Measurements from ENCODE around the gene IFI44. TPM values are rescaled to one million over a fixed set of nuclear protein-coding genes. Genes with fewer than 3 reads are reported as not detected.

Gene IFI44
- total and polyA plus RNA-seq, 9 of the 15 experiments (the other 6 are each of a cell fraction or from before 2014, with no cell fraction given) = 0.11 TPM; not detected in 8

DNA sequence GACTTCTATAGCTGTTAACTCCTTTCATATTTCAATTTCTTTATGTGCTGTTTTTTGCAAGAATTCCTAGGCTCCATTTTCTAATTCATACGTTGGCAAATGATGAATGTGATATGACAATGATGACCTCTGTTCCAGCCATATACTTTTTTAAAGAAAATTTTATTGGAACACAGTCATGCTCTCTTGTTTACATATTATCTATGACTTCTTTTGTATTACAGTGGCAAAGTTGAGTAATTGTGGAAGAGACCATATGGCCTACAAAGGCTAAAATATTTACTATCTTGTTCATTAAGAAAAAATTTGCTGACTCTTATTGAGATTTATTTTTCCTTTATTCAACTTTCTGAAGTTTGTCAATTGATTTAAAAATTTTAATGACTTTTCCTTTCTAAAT lies 22.3 kb upstream of the IFI44 start (continued):
- TF ChIP-seq ZNF609 (CRISPR knock-in tag; IDR thresholded peaks at IDR 0.05; ENCODE audit: borderline replicate concordance) (no peak), HNRNPLL (IDR thresholded peaks at IDR 0.05; ENCODE audit: low read depth, low read length, poor library complexity, severe bottlenecking) (no peak)

GRCh38 chr1:78630600-78630999 lies 19.0 kb upstream of the IFI44 start:
- no peak overlapping the region for H3K27ac ChIP-seq (ENCODE audit: extremely low read depth, low read depth, low read length)
- intact Hi-C loops (cut with micrococcal nuclease) = no loop called here
- H2AFZ ChIP-seq (ENCODE audit: low read depth, low read length) = no peak overlapping the region
- WGBS (ENCODE audit: insufficient coverage, low coverage, missing lambda C conversion rate) = 4% methylated on average over 2 of the region's 2 CpGs
- H3K4me1 ChIP-seq (replicated peaks in 1 of 2; ENCODE audit: control insufficient read depth in 2 of 2, insufficient read depth in 2 of 2, low read length in 2 of 2) = no peaks in the 10 kb centered on the region
- H3K9ac ChIP-seq (ENCODE audit: insufficient read depth in 1 of 2, low read depth in 2 of 2, low read length in 2 of 2) = no peak overlapping the region
- no peaks in the 10 kb centered on the region for H3K36me3 ChIP-seq (ENCODE audit: control insufficient read depth, insufficient read depth, low read length)
- no peaks in the 10 kb centered on the region for H3K9me3 ChIP-seq (replicated peaks; ENCODE audit: control insufficient read depth, insufficient read depth, low read depth, low read length)
- DNase-seq (ENCODE audit: extremely low read depth in 1 of 4, low spot score in 3 of 4) (no peak), FAIRE-seq (no peak), ATAC-seq (no peak)
- H3K9me1 ChIP-seq (ENCODE audit: control insufficient read depth, insufficient read depth, low read length) = no peaks in the 10 kb centered on the region
- no peaks in the 10 kb centered on the region for H3K79me2 ChIP-seq (ENCODE audit: control insufficient read depth, insufficient read depth, low read length)
- H3K27me3 ChIP-seq (ENCODE audit: control insufficient read depth in 2 of 2, insufficient read depth in 2 of 2, low read length in 2 of 2) = no peaks in the 10 kb centered on the region
- no TSS peak for BruUV-seq (replicated peaks)
- ChIA-PET POLR2A (no interaction called here), CTCF (ENCODE audit: low intra/inter-chr PET ratio) (no interaction called here)
- H3K4me2 ChIP-seq (ENCODE audit: insufficient read depth, low read length) = no peak overlapping the region
- H4K20me1 ChIP-seq (replicated peaks; ENCODE audit: control insufficient read depth, insufficient read depth, low read length) = no peaks in the 10 kb centered on the region
- H3K4me3 ChIP-seq = no peak overlapping the region
- in situ Hi-C loops (cut with MboI) = no loop called here
- TF ChIP-seq ZNF583 (CRISPR knock-in tag; IDR thresholded peaks at IDR 0.05) (no peak), GTF3C2 (IDR thresholded peaks at IDR 0.05; ENCODE audit: borderline replicate concordance, extremely low read depth, insufficient read length) (no peak), ZNF717 (CRISPR knock-in tag; IDR thresholded peaks at IDR 0.05) (no peak), GTF2B (IDR thresholded peaks at IDR 0.05; ENCODE audit: extremely low read depth, insufficient read length) (no peak), ARHGAP35 (IDR thresholded peaks at IDR 0.05; ENCODE audit: partially characterized antibody) (no peak), ZNF707 (CRISPR knock-in tag; conservative IDR thresholded peaks at IDR 0.05) (no peak)
- TF ChIP-seq, protein P1, sequence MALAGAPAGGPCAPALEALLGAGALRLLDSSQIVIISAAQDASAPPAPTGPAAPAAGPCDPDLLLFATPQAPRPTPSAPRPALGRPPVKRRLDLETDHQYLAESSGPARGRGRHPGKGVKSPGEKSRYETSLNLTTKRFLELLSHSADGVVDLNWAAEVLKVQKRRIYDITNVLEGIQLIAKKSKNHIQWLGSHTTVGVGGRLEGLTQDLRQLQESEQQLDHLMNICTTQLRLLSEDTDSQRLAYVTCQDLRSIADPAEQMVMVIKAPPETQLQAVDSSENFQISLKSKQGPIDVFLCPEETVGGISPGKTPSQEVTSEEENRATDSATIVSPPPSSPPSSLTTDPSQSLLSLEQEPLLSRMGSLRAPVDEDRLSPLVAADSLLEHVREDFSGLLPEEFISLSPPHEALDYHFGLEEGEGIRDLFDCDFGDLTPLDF (CRISPR knock-in tag; IDR thresholded peaks at IDR 0.05) = no peak

Measured in K562 (cell line).